Retinal pigment epithelial cell (primary cell): ENCODE results near the gene TCP11L2.

Experiments
- DNase-seq: peaks from one replicate; pipeline ENCODE4 v3.0.0-alpha.2; 2010; ENCODE audit warnings: low read depth
- H3K4me3 ChIP-seq: 2 replicates; pipeline ENCODE4 v1.5.1; 2011; ENCODE audit warnings: mild to moderate bottlenecking, low read length, control low read depth, moderate library complexity
- CTCF ChIP-seq: conservative IDR thresholded peaks from 2 replicates; pipeline ENCODE4 v1.5.1; 2011; ENCODE audit warnings: low read depth, low read length, control low read depth, inconsistent platforms

Gene TCP11L2

GRCh38 chr12:106302401-106303201 lies at the start of gene TCP11L2:
Gene TCP11L2 (plus strand): TSS chr12:106302733. CDS start chr12:106311076, 8,343 bp downstream.
- no peak for TF ChIP-seq CTCF
- peak within 1 kb of the TSS; percentile 90 for H3K4me3 ChIP-seq
- no peak for DNase-seq

- no peak for TF ChIP-seq CTCF
Observed at GRCh38 chr12:106254724-106255123, 47.8 kb upstream of the TCP11L2 start.

GRCh38 chr12:106255493-106255892 lies 47.0 kb upstream of the TCP11L2 start:
- H3K4me3 ChIP-seq = no peak overlapping the region
- no peak for DNase-seq
- no peak for TF ChIP-seq CTCF

More at GRCh38 chr12:106254724-106255123, 47.8 kb upstream of the TCP11L2 start:
- DNase-seq = no peak
- H3K4me3 ChIP-seq = no peak overlapping the region

GRCh38 chr12:106255952-106256351 lies 46.6 kb upstream of the TCP11L2 start:
- DNase-seq = no peak
- TF ChIP-seq CTCF = no peak
- no peak overlapping the region for H3K4me3 ChIP-seq

- DNase-seq = no peak
- H3K4me3 ChIP-seq = no peak overlapping the region
- no peak for TF ChIP-seq CTCF
Observed at GRCh38 chr12:106256524-106256923, 46.0 kb upstream of the TCP11L2 start.

GRCh38 chr12:106258226-106258625 lies 44.3 kb upstream of the TCP11L2 start:
- no peak overlapping the region for H3K4me3 ChIP-seq
- no peak for TF ChIP-seq CTCF
- DNase-seq = no peak

GRCh38 chr12:106258935-106259334 lies 43.6 kb upstream of the TCP11L2 start:
- no peak overlapping the region for H3K4me3 ChIP-seq
- TF ChIP-seq CTCF = no peak
- DNase-seq = no peak
